DMS 273 (cell line): ENCODE results near the gene RBFOX2.
"Not testable (repeated sequence)": the region's sequence is repeated elsewhere in the genome, so short reads cannot be mapped to it uniquely, and the experiment has no call there.

Experiments
- DNase-seq: peaks from one replicate; lab custom pipeline; 2025; ENCODE audit not compliant: unreplicated experiment; lab: John Stamatoyannopoulos, UW

Gene RBFOX2

DNA sequence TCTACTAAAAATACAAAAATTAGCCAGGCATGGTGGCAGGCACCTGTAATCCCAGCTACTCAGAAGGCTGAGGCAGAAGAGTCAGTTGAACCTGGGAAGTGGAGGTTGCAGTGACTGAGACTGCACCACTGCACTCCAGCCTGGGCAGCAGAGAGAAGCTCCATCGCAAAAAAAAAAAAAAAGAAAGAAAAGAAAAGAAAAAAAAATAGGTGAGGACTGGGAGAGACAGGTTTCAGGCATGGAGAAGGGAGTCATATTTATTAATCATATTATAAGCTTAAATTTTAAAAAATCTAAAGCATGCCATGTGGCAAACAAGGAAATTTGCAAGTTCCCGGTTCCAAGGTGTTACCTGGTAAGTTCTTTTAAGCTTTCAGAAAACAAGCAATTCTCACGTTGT is 311.1 kb downstream of the RBFOX2 start, which contains the start of gene APOL5:
APOL5 (plus strand) TSS at position 301 of the 400 bp plus-strand sequence; CDS start at position 301, 0 bp downstream.
- no peak for DNase-seq

DNA sequence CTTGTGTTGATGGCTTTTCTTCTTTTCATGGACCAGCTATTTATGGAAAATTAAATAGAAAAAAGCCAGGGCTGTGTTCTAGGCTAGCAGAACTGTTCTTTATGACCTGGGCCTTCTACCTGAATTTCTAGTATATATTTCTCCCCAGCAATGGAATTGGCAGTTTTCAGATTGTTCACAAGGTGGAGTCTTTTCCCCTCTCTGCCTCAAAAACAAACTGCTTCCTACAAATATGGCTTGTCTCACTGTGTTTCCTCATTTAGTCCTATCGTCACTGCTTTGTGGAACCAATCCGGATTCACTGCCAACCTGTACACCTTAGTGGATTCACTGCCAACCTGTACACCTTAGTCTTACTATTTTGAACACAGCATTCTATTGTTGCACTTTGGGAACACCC is 316.0 kb downstream of the RBFOX2 start:
- peak; percentile 9 for DNase-seq

- DNase-seq: no peak
Observed at GRCh38 chr22:35711336-35711735, 317.3 kb downstream of the RBFOX2 start.

DNA sequence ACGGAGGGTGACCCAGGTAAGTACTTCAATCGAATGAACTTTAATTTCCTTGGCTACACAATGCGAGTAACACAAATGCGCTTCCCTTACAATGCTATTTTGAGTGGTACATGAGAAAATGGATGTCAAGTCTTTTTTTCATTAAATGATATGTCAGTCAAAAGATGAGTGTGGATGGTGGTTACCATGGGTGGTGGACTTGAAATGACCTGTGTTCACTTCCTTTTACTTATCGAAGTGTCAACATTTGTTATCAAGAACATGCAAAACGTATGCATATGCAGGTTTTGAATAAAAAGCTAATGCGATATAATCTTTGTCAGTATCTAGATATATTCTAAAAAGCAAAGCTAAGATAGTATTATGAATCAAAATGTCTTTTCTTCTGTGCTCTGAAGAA is 319.7 kb downstream of the RBFOX2 start:
- no peak for DNase-seq

DNA sequence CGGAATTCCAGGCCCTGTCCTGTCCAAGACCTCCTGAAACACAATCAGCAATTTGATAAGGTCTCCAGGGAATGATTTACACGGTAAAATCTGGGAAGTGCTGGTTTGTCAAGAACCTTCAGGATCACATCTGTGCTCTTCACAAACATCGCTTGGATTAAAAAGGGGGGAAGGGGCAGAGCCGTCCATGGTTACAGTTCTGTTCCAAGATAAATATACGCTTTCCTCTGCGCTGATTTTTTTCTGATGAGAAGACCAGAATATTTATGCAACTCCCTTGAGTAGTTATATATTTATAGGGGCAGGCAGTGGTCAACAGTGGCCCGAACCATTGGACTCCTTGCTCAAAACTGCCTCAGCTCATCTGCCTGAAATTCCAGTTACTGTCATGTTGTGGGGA is 320.2 kb downstream of the RBFOX2 start:
- no peak for DNase-seq

DNA sequence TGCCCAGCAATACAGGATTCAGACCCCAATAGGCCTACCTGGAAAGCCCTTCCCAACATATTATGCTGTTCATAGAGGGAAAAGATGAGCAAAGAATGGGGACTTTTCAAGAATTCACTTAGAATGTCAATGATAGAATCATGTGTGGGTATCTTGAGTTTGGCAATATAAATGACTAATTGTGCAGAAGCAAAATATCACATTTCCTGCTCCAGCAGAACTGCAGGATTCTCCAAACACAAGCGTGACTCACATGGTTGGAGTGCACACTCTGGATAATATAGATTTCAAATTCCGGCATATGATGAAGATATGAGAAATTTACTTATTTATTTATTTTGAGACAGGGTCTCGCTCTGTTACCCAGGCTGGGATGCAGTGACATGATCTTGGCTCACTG is 323.5 kb downstream of the RBFOX2 start:
- DNase-seq: no peak

- no peak for DNase-seq
Observed at GRCh38 chr22:35703861-35704584, 324.6 kb downstream of the RBFOX2 start.

- DNase-seq: not testable (repeated sequence)
Observed at GRCh38 chr22:35699852-35700251, 328.8 kb downstream of the RBFOX2 start.

- DNase-seq: no peak
Observed at GRCh38 chr22:35697142-35697541, 331.5 kb downstream of the RBFOX2 start.

GRCh38 chr22:35695202-35695601 is 333.4 kb downstream of the RBFOX2 start:
- DNase-seq: no peak

- DNase-seq: no peak
Observed at GRCh38 chr22:35690001-35690400, 338.6 kb downstream of the RBFOX2 start.

DNA sequence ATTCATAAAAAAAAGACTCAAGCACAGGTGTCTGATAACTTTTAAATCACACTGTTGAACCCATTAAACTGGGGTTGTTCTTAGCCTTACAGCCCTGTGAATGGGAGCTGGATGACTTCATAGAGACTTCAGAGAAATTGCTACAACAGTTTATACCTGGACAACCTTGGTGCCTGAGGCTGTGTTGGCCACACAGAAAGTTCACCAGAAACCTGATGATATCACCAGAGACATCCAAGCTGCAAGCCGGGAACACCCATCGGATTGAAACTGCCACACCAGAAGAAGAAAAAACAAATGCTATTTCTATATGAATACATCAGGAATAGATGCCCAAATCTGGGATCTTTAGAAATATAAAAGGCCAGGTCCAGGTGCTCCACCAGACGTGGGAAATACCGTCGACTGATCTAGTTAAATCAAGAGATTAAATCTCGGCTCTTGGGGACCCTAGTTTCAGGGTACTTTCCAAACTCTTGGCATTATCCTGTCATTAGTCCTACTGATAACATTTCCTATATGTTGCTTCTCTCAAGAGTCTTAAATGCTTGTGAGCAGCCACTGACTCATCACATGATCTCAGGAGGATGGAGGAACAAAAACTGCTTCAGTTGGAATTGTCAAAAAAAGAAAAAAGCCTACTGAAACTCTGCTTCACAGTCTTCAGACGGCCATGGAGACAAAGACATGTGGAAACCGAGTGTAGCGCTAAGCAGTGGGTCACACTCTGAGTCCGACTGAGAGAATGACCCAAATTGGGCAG is 339.5 kb downstream of the RBFOX2 start:
- DNase-seq: no peak
